Iris pigment epithelial cell (primary cell): ENCODE data around the gene RNF5.

ENCODE experiments used
- DNase-seq: peaks from one replicate; pipeline ENCODE4 v3.0.0-alpha.2; 2011; ENCODE audit warnings: low read depth

Gene RNF5

DNA sequence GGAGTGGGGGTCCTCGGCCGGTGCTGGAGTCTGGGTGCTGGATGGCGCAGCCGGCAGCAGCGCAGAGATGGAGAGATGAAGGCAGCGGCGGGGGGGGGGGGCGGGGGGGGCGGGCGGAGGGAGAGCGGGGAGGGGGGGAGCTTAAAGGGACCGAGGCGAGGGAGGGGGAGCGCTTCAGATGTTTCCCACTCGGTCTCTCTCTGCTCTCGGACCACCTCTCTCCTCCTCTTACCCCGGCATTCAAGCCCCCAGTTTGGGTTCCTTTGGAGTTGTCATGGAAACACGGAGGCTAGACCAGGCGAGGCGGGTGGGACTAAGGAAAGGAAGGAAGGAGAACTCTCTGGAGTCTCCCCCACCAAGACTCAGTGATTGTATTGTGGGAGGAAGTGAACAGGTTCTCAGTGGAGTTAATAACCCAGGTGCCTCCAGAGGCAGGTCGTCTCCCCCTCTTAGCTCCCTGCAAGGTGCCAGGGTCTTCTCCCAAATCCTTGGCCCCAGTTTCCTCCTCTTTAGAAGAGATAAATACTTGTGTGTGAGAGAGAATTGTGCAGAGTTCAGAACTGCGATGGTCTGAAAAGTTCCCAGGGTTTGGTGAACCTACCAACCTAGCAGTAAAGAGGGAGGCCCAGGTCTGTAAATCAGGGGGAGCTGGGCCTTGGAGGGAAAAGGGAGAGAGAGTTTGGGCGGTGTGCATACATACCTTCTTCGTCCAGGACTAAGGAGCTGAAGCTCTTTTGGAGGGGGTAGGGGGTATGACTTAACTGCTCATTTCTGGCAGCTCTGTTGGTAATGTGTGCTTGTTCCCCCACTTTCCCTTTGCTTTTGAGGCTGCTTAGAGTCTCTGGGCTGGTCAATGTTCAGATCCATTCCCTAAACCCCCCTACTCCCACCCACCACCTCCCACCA lies 26.1 kb upstream of the RNF5 start, which contains the start of gene PRRT1:
Gene PRRT1, minus strand, starts transcription at position 77 of the 906 bp plus-strand sequence. CDS start 112 bp downstream, outside the sequence.
- DNase-seq = no peak

DNA sequence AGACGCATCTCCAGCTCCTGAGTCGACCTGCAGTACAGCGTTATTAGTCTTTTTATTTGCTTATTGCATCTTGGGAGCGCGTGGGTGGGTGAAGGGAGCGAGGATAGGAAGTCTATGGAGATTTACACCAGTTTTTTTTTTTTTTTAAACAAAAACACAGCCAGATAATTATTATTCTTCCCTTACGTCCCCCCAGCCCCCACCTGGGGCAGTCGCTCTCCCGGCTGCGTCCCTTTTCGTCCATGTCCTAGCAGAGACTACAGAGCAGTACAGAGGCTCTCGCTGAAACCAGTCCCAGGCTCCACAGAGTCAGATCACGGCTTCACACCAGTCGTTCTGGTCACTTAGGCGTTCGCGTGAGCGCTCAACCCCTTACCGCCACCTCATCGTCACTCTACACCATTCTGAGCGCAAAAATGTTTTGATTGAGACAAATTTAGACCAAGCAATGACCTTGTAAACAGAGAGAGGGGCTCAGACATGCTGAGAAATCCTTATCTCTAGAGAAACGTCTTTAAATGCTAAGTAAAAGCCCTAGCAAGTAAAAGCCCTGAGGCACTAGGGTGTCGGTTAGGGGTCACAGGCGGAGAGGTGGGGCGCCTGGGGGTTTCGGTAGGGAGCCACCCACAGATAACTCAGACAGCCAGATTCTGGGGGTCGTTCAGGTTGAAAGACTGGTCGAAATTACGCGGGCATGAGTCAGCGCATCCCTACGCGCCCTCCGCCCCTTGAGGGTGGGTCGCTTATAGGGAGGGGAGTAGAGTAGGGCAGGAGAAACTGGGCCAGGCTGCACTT lies 25.2 kb upstream of the RNF5 start:
- DNase-seq = peak; percentile 41

DNA sequence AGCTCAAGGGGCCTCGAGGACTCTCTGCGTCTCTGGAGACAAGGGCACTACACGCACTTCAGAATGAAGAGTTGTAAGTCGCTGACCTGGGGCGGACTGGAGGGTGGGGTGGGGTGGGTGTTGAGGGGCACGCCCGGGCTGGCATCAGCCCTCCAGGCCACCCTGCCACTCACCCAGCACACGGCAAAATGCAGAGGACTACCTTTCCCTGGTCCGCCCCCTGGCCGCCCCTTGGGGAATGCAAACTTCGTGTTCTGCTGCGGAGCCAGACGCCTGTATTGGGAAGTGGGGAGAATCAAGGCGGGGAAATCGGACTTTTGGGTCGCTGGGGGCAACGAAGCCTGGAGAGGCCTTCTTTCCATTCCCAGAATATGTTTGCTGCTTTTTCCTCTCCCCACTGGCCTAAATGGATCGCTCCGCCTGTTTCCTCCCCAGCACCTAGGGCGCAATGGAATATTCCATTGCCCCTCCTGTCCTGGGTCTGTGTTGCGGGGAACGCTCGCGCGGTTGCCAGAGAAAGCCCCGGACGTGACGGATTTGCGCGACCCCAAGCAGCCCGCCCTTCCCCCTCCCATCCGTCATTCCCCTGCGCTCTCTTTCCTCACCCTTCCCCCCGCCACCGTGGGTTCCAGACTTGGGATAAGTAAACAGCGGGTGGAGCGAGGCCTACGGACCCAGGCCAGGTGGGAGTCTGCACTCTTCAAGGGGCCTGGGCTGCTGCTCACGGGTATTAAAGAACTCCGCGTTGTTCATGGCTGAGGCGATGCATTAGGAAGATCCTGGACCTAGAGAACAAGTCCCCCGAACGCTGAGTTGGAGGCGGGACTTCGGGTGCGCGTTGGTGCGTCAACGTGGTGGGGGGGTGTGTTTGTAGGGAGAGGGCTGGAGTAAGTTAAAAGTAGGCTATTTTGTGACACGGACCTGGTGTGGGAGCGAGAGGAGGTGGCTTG lies 24.4 kb upstream of the RNF5 start, which contains the start of gene PPT2:
Gene PPT2, plus strand, starts transcription at position 578 of the 950 bp plus-strand sequence. CDS start 454 bp downstream, outside the sequence.
- DNase-seq = peak; percentile 97

DNA sequence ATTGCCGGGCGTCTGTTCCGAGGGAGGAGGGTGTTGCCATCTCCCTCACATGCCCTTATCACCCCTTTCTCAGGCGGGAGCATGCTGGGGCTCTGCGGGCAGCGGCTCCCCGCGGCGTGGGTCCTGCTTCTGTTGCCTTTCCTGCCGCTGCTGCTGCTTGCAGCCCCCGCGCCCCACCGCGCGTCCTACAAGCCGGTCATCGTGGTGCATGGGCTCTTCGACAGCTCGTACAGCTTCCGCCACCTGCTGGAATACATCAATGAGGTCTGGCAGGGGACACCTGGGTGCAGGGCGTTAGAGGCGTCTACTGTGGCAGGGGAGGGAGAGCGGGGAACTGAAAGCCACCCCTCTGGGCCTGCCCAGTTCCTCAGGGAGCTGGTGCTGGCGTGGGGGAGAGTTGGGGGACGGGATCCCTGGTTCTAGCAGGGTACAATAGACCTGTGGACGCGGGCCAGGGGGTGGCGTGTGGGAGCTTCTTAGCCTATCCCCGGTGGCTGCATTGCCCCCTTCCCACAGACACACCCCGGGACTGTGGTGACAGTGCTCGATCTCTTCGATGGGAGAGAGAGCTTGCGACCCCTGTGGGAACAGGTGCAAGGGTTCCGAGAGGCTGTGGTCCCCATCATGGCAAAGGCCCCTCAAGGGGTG lies 23.6 kb upstream of the RNF5 start:
- peak; percentile 73 for DNase-seq

DNA sequence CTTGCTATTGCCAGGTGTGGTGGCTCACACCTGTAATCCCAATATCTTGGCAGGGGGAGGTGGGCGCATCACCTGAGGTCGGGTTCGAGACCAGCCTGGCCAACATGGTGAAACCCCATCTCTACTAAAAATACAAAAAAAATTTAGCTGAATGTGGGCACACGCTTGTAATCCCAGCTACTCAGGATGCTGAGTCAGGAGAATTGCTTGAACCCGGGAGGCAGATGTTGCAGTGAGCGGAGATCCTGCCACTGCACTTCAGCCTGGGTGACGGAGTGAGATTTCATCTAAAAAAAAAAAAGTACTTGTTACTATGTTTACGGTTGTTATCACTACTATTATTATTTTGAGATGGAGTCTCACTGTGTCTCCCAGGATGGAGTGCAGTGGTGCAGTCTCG lies 21.3 kb upstream of the RNF5 start:
- no peak for DNase-seq

DNA sequence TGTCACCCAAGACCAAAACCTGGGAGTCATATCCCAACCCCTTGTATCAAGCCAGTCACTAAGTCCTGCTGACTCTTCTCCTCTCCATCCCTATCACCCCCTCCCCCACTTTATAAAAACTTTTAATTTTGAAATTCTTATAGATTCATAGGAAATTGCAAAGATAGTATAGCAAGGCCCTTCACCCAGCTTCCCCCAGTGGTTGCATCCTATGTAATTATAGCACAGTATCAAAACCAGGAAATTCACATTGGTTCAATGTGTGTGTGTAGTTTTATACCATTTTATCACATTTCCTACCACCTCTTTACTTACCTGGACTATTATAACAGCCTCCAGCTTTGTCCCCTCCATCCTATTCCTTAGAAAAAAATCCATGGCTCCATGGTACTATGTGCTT lies 20.2 kb upstream of the RNF5 start:
- no peak for DNase-seq

DNA sequence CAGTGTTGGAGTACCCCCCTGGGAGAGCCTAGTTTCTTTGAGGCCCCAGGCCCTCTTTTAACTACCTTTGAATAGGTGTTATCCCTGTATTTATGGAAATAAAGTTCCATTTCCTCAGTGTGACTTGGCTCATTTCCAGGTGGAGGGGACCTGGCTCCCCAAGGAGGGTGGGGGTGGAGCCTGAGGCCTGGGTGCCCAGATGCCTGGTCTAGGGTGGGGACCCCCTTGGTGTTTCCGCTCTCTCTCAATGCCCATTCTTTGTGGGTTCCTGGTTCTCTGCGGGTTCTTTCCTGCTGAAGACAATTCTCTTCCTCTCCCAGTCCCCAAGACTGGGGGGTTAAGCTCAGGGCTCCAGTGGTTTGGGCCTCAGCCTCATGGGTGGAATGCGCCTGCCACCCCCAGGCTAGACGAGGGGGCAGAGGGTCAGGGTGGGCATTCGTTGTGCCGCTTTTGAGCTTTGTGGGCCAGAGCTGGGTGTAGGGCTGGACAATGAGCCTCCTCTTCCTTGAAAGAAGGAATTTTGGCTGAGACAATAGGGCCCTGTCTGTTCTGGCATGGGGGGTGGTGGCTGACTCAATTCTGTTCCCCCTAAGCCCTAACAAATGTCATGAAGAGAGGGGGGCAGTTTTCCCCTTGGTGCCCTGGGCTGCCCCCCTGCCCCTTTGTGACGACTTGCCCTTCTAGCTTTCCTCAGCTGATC lies 14.5 kb upstream of the RNF5 start:
- DNase-seq = no peak

DNA sequence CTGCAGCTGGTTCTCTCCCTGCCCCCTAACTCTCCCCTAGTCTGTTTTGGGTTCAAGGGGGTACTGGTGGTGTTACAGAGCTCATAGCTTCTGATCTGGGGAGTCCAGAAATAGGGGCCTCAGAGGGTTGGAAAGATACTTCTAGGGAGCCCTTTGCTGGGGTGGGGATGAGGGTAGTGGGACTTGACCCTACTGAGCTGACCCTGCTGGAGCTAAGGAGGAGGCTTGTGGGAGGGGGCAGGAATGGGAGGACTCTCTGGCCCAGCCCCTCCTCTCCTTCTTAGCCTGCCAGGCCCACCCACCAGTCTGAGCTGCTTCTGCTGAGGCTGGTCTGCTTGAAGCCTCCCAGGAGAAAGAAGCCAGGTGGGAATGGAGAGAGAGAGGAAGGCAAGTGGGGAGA lies 13.9 kb upstream of the RNF5 start, which contains the start of gene EGFL8:
Gene EGFL8, plus strand, starts transcription at position 301 of the 400 bp plus-strand sequence. CDS start 1,571 bp downstream, outside the sequence.
- no peak for DNase-seq

DNA sequence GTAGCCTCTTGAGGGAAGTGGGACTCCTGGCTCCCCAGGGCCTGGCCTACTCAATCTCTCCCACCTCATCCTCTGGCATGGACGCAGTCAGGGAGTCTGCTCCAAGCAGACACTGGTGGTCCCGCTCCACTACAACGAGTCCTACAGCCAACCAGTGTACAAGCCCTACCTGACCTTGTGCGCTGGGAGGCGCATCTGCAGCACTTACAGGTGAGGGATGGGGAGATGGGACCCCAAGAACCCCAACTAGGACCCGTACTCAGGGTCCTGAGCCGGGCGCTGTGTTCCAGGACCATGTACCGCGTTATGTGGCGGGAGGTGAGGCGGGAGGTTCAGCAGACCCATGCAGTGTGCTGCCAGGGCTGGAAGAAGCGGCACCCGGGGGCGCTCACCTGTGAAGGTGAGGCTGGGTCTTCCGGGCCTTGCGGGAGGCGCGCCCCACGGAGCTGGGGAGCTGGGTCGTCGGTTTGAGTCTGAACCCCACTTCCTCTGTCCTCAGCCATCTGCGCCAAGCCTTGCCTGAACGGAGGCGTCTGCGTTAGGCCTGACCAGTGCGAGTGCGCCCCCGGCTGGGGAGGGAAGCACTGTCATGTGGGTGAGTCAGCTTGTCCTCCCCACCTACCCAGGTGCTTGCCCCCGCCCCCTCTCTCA lies 11.7 kb upstream of the RNF5 start:
- no peak for DNase-seq

DNA sequence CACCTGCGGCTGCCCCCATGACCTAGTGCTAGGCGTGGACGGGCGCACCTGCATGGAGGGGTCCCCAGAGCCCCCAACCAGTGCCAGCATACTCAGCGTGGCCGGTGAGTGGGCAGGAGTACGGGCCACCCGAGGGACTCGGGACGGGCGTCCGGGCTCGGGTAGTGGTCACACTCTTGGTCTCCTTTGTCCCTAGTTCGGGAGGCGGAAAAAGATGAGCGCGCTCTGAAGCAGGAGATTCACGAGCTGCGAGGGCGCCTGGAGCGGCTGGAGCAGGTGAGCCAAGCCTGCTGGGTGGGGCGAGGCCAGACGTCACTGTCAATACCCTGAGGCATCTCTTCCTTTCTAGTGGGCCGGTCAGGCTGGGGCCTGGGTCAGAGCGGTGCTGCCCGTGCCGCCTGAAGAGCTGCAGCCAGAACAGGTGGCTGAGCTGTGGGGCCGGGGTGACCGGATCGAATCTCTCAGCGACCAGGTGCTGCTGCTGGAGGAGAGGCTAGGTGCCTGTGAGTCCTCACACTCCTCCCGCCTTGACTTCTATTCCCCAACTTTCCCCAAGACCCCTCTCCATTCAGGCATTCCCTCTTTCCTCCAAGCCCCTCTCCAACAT lies 10.9 kb upstream of the RNF5 start:
- no peak for DNase-seq

DNA sequence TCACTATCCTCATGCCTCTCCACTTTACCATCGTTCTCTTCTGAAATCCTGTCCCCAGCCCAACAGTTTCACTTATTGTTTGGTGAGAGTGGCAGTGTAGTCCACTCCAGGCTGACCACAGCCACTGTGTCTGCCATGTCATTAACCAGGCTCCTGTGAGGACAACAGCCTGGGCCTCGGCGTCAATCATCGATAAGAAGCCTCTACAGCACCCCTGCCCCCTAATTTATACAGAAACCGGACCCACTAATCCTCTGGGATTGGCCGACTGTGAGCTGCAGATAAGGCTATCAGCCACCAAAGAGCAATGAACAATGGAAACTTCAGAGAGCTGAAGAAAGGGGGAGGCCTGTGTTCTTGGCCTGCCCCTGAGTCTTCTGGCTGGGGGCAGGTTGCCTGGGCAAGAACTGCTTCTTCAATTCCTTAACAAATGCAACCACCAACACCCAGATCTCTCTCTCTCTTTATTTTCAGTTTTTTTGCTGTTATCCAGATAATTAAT lies 10.4 kb upstream of the RNF5 start:
- DNase-seq = no peak

DNA sequence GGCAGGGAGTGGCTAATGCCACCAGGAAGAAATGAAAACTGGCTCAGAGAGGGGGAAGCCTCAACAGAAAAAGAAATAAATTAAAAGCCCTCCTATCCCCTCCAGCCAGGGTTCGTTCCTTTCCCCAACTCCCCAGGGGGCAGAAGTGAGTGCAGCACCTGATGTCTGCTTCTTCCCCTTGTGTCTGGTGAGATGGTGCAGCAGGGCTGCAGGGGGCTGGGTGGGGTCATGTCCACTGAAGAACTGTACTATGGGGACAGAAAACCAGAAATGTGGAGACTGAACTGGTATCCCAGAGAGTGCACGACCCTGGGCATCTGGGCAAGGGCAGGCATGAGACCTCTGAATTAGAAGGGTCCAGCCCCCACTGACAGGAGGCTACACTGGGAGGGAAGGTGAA lies 9.9 kb upstream of the RNF5 start:
- no peak for DNase-seq

DNA sequence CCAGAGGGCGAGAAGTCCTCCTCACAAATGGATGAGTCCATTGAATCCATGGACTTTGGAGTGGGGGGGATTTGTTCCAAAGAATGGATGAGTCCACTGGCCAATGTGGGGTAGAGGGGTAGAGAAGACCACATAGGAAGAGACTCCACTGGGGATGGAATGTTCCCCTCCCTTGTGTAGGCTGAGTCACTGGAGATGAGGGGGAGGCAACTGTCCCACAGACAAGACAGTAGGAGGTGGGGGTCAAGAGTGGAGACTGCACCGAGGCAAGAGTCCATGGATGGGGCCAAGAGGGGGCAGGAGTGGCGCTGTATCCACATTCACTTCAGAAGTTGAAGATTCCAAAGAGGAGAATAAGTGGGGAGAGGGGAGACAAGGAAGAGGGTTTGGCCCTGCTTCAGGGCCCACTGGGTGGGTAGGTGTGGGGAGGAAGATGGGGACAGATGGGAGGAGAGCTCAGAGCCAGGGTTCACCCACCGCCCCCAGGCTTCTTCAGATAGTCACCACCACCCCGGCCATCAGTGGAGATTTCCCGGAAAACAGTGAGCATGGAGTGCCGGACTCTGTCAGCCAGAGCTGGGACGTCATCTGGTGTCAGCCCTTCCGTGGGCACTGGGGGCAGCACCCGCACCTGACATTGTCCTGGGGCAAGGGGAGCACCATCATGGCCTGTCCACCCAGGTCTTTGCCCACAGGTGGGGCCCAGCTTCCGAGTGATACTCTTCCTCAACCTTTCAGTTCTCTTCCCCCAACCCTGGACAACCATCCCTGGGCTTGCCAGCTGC lies 9.2 kb upstream of the RNF5 start:
- peak; percentile 35 for DNase-seq

DNA sequence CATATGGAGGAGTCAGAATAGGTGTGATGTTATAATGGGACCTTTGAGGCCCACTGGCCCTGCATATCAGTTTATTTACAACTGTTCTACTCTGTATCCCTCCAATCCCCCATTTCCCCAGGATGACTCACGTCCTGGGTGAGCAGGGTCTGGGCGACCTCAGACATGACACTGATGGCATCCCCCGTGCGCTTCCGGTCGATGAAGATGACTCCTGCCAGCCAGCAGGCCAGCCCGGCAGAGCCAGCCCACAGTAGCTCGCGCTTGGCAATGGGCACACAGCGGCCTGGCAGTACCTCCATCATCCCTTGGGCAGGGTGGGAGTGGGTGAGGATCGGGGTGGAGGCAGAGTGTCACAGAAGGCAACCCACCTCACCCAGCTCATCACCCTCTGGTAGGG lies 7.9 kb upstream of the RNF5 start:
- DNase-seq = no peak

DNA sequence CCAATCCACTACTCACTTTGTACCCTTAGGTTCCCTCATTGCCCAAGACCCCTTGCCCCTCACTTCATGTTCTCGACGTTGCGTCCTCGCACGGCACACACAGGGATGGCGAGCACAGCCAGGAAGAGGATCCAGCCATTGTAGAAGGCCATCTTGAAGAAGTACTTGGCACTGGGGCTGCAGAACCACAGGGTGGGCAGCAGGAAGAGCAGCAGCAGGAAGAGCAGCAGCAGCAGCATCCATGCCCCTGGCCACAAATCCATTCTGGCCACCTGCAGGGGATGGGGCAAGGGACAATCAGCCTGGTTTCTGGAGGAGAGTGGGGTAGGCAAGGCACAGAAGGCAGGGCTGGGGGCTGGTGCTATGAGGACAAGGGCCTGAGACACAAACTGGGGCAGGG lies 7.0 kb upstream of the RNF5 start:
- no peak for DNase-seq

DNA sequence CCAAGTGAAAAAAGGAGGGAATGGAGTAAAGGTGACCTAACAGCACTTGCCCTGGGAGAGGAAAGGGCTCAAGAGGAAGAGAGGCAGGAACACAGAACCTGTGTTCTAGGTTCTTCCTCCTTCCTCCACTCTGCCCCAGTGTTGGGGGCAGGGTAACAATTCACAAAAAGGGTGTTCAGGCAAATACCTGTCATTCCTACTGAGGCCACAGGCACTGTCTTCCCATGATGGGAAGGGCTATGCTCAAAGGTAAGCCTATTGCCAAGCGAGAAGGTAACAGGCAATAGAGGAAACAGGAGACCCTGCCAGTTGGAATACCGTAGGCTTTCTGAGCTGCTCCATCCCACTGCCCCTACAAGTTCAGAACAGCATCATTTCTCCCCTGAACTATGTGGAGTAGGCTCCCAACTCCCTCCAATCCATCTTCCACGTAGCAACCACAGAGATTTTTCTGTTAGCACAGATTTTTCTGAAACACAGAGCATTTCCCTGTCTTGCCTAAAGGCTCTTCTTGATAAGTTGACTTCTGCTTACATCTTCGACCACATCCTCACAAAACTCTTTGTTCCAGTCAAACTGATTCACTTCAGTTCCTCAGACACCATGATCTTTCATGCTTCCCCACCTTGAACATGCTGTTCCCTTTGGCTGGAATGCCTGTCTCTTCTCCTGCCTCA lies 5.0 kb upstream of the RNF5 start:
- DNase-seq = no peak

DNA sequence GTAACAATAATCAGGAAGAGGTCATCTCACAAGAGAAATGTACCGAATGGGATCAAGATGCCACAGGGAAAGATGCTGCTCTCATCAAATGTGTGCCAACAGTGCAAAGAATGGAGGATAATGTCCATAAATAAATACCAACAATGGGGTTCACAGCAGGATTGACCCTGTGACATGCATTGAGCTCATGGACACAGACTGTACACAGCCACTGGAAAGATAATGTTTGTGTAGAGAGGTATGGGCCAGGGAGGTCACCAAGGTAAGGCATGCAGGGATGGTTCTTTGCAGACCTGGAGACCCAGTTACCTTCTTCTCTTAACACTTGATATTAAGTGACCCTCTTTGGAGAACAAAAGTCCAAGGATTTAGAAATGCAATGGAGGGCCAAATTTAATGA lies 3.8 kb upstream of the RNF5 start:
- no peak for DNase-seq

DNA sequence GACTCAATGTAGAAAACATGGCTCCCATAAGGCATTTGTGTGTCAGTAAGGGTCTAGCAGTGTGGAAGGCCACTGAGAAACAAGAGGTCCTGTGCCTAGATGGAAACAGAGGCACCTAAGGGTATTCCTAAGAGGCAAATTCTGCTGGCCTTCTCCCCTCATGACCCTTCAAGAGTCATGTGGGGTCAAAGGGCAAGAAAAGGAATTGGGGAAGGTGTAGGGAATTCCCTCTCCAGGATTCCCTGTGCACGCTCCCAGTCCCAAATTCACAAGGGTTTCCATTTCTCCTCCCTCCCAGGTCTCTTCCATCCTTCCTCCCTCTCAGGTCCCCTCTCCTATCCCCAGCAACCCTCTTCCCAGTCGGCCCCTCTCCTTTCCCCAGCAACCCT lies 2.9 kb upstream of the RNF5 start:
- no peak for DNase-seq
